ENCODE results near the gene MDM1. TPM values are rescaled to one million over a fixed set of nuclear protein-coding genes. Genes with fewer than 3 reads are reported as not detected.

The MDM1 gene
- 10 to 100 TPM in 3 of 4 donors, 1 to 10 TPM in 1; 8.8 to 14.6 (median 11.8) TPM for total RNA-seq
- polyA plus RNA-seq = 8.6 TPM
- long read RNA-seq, donor 1, partial matches to known transcripts = 3 of 29 reads
- long read RNA-seq, donor 1, other reads (novel, unspliced or antisense) = 20 of 29 reads
- long read RNA-seq, donor 2, partial matches to known transcripts = 0 of 9 reads
- long read RNA-seq, donor 2, other reads (novel, unspliced or antisense) = 8 of 9 reads
- long read RNA-seq, donor 3, transcript MDM1-205 (3 exons, 2,170 nt) = major isoform, 11 of 68 reads
- long read RNA-seq, donor 3, partial matches to known transcripts = 10 of 68 reads
- long read RNA-seq, donor 3, other reads (novel, unspliced or antisense) = 43 of 68 reads
- long read RNA-seq, donor 4, partial matches to known transcripts = 1 of 7 reads
- long read RNA-seq, donor 4, other reads (novel, unspliced or antisense) = 4 of 7 reads

- intact Hi-C loops (cut with DNase I) = no loop called here
- peak; percentile 98 to 99 (median 99) for DNase-seq
- Histone ChIP-seq H3K27me3 (ENCODE audit: control insufficient read depth, insufficient read depth) (no peaks in the 10 kb centered on the region), H3K4me3 (ENCODE audit: low read length) (peak within 1 kb of the TSS; percentile 68), H3K4me1 (ENCODE audit: control insufficient read depth, insufficient read depth, low read length) (no peaks in the 10 kb centered on the region), H3K27ac (ENCODE audit: low read length) (peak within 1 kb of the TSS; percentile 46), H3K9me3 (ENCODE audit: control insufficient read depth, low read length) (no peaks in the 10 kb centered on the region)
- peak; percentile 99 for ATAC-seq
- WGBS = under 1% methylated on average over 59 of the region's 59 CpGs
These were observed at the start of gene MDM1 for GRCh38 chr12:68331869-68332727. Gene MDM1, minus strand, starts transcription at chr12:68332362. Its CDS starts 117 bp downstream, at chr12:68332245.

- DNase-seq (no peak), ATAC-seq (no peak)
- no peaks in the 10 kb centered on the region for H3K9me3 ChIP-seq (ENCODE audit: control insufficient read depth, low read length)
- H3K27ac ChIP-seq (ENCODE audit: low read length) = no peak overlapping the region
- peaks cover 8% of the 10 kb centered on the region for H3K4me1 ChIP-seq (ENCODE audit: control insufficient read depth, insufficient read depth, low read length)
- no peaks in the 10 kb centered on the region for H3K27me3 ChIP-seq (ENCODE audit: control insufficient read depth, insufficient read depth)
- WGBS = 72% methylated on average over 6 of the region's 6 CpGs
- intact Hi-C loops (cut with DNase I) = no loop called here
- no peak overlapping the region for H3K4me3 ChIP-seq (ENCODE audit: low read length)
These were observed 49.5 kb upstream of the MDM1 start for GRCh38 chr12:68381476-68382219.

GRCh38 chr12:68378872-68379606 lies 46.9 kb upstream of the MDM1 start:
- peaks cover 8% of the 10 kb centered on the region for H3K4me1 ChIP-seq (ENCODE audit: control insufficient read depth, insufficient read depth, low read length)
- 30% methylated on average over 5 of the region's 5 CpGs for WGBS
- no peaks in the 10 kb centered on the region for H3K9me3 ChIP-seq (ENCODE audit: control insufficient read depth, low read length)
- DNase-seq (peak in 2 of 3 donors; percentile 44 to 79), ATAC-seq (peak; percentile 81 to 92)
- peak overlapping the region; percentile 7 for H3K27ac ChIP-seq (ENCODE audit: low read length)
- no peaks in the 10 kb centered on the region for H3K27me3 ChIP-seq (ENCODE audit: control insufficient read depth, insufficient read depth)
- intact Hi-C loops (cut with DNase I) = no loop called here
- no peak overlapping the region for H3K4me3 ChIP-seq (ENCODE audit: low read length)

DNA sequence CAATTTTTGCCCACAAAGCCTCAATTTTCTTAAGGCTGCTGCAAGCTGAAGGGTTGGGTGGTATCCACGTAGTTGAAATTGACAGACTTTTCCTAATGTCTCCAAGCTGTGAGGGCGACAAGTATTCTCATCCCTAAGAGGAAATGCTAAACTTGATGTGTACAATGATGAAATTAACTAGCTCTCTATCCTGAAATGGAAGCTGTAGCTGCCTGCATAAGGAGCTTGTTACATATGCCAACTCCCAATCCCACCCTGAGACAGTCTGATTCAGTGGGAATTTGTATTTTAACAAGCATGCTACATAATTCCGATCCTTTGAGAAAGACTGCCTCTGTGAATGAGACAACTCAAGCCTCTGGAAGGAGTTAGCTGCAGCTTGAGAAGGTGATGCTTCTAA lies 45.7 kb upstream of the MDM1 start:
- intact Hi-C loops (cut with DNase I) = no loop called here
- WGBS = 82% methylated on average over 3 of the region's 3 CpGs
- no peak overlapping the region for H3K4me3 ChIP-seq (ENCODE audit: low read length)
- H3K27ac ChIP-seq (ENCODE audit: low read length) = no peak overlapping the region
- DNase-seq (no peak), ATAC-seq (no peak)
- H3K27me3 ChIP-seq (ENCODE audit: control insufficient read depth, insufficient read depth) = no peaks in the 10 kb centered on the region
- H3K4me1 ChIP-seq (ENCODE audit: control insufficient read depth, insufficient read depth, low read length) = peaks cover 8% of the 10 kb centered on the region
- H3K9me3 ChIP-seq (ENCODE audit: control insufficient read depth, low read length) = no peaks in the 10 kb centered on the region

- DNase-seq = no peak
- intact Hi-C loops (cut with DNase I) = no loop called here
- Histone ChIP-seq H3K4me1 (ENCODE audit: control insufficient read depth, insufficient read depth, low read length) (peaks cover 8% of the 10 kb centered on the region), H3K4me3 (ENCODE audit: low read length) (no peak overlapping the region), H3K27me3 (ENCODE audit: control insufficient read depth, insufficient read depth) (no peaks in the 10 kb centered on the region), H3K9me3 (ENCODE audit: control insufficient read depth, low read length) (no peaks in the 10 kb centered on the region), H3K27ac (ENCODE audit: low read length) (no peak overlapping the region)
- 95% methylated on average over 7 of the region's 7 CpGs for WGBS
- ATAC-seq = no peak
These were observed 44.7 kb upstream of the MDM1 start for GRCh38 chr12:68376901-68377300.

DNA sequence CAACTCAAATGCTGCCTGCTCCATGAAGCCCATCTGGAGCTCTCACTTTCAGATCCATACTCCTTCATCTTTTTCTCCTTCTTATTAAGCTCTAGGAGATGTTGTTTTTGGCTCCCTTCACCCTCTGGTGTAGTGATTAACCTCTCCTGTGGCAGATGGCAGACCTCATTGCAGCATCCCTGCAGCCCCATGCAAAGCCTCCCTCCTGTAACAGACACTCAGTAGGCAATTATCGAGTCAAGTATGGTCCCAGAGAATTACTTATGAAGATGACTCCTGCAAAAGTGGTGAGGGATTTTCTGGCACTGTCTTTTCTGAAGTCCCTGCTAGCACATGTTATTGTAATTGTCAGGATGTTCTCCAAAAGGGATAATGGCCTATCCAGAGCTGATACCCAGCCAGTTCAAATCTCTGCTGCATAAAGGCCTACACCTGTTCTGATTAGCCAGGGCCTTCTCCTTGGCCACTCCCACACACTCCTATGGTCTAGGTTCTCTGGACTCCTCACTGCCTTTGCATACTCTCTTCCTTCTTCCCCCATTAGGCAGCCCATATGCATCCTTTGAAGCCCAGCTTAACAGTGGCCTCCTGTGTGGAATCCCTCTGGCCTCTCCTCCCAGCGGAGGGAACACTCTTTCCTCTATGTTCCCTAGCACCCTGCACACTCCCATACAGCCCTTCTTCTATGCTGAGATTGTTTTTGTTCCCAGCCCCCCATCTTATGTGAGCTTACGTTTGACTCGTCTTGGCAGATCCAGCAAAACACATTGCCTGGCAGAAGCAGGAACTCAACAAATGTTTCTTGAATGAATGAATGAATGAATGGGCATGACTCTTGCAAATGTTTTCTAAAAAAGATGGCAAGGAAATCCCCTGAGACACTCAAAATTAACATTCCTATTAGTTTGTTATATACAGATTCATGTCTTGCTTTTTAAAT lies 43.9 kb upstream of the MDM1 start:
- DNase-seq (no peak), ATAC-seq (no peak)
- 86% methylated on average over 4 of the region's 4 CpGs for WGBS
- Histone ChIP-seq H3K4me1 (ENCODE audit: control insufficient read depth, insufficient read depth, low read length) (peaks cover 8% of the 10 kb centered on the region), H3K27me3 (ENCODE audit: control insufficient read depth, insufficient read depth) (no peaks in the 10 kb centered on the region), H3K9me3 (ENCODE audit: control insufficient read depth, low read length) (no peaks in the 10 kb centered on the region), H3K27ac (ENCODE audit: low read length) (no peak overlapping the region), H3K4me3 (ENCODE audit: low read length) (no peak overlapping the region)
- intact Hi-C loops (cut with DNase I) = no loop called here

GRCh38 chr12:68374307-68374982 lies 42.3 kb upstream of the MDM1 start:
- WGBS = 91% methylated on average over 10 of the region's 10 CpGs
- Histone ChIP-seq H3K4me3 (ENCODE audit: low read length) (no peak overlapping the region), H3K4me1 (ENCODE audit: control insufficient read depth, insufficient read depth, low read length) (peaks cover 8% of the 10 kb centered on the region)

DNA sequence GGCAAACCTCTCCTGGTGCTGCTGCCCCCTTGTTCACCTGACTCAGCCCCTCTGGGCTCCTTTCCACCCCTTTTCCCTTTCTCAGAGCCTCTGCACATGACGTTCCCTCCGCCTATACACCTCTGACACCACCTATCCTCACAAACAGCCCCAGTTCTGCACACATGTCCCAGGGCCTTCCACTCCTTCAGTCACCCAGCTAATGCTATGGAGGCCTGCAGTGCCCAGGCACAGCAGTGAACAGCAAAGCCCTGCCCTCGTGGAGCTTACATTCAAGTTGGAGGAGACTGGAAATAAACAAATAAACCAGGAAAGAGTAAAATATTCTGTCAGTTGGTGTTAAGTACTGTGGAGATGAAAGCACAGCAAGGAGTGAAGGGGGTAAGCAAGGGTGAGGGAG lies 38.5 kb upstream of the MDM1 start:
- Histone ChIP-seq H3K9me3 (ENCODE audit: control insufficient read depth, low read length) (no peaks in the 10 kb centered on the region), H3K27ac (ENCODE audit: low read length) (no peak overlapping the region), H3K4me1 (ENCODE audit: control insufficient read depth, insufficient read depth, low read length) (no peaks in the 10 kb centered on the region), H3K4me3 (ENCODE audit: low read length) (no peak overlapping the region), H3K27me3 (ENCODE audit: control insufficient read depth, insufficient read depth) (no peaks in the 10 kb centered on the region)
- ATAC-seq = no peak
- intact Hi-C loops (cut with DNase I) = no loop called here
- no peak for DNase-seq
- whole genome bisulfite sequencing = 76% methylated on average over 3 of the region's 3 CpGs

More at GRCh38 chr12:68374307-68374982, 42.3 kb upstream of the MDM1 start:
- Histone ChIP-seq H3K27ac (ENCODE audit: low read length) (no peak overlapping the region), H3K9me3 (ENCODE audit: control insufficient read depth, low read length) (no peaks in the 10 kb centered on the region), H3K27me3 (ENCODE audit: control insufficient read depth, insufficient read depth) (no peaks in the 10 kb centered on the region)
- no peak for DNase-seq
- intact Hi-C loops (cut with DNase I) = no loop called here
- no peak for ATAC-seq

DNA sequence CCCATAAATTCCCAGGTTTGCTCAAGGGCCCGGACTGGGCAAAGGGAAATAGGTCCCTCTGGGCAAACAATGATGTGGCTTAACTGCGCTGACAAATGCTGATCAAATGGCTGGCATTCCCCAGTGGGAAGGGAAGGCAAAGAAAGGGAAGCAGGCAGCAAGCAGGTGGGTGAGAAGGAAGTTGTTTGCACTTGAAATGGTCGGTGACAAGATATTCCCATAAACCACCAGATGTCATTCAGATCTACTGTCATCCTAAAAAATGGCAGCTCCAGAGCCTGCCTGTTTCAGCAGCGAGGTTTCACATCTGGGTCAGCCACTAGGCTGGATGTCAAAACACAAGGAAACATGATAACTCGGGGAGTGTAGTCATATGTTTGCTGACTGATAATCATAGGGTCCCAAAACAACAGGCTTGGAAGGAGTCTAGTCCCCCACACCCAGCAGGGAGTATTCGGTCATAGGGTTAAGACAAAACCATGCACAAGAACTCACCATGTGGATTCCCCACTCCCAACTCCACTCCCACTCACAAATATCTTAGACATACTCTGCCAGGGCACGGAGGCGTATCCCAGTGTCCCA lies 37.9 kb upstream of the MDM1 start:
- Histone ChIP-seq H3K27ac (ENCODE audit: low read length) (no peak overlapping the region), H3K4me1 (ENCODE audit: control insufficient read depth, insufficient read depth, low read length) (no peaks in the 10 kb centered on the region), H3K4me3 (ENCODE audit: low read length) (no peak overlapping the region), H3K27me3 (ENCODE audit: control insufficient read depth, insufficient read depth) (no peaks in the 10 kb centered on the region), H3K9me3 (ENCODE audit: control insufficient read depth, low read length) (no peaks in the 10 kb centered on the region)
- peak in 1 of 2 donors; percentile 9 for ATAC-seq
- DNase-seq = no peak
- intact Hi-C loops (cut with DNase I) = no loop called here
- 72% methylated on average over 8 of the region's 8 CpGs for WGBS
